ENCODE results near the gene PIGU. TPM values are rescaled to one million over a fixed set of nuclear protein-coding genes. Genes with fewer than 3 reads are reported as not detected.

The PIGU gene
- polyA plus RNA-seq, 1 of the 3 experiments (the other 2 are of a cell fraction), result 40.3 TPM

GRCh38 chr20:34543463-34544056, 133.3 kb downstream of the PIGU start (continued):
- no peak for TF ChIP-seq ZBTB33 (IDR thresholded peaks at IDR 0.05; ENCODE audit: borderline replicate concordance, low read depth)
- no peak for TF ChIP-seq YY1 (IDR thresholded peaks at IDR 0.05; ENCODE audit: low read depth)

GRCh38 chr20:34542439-34542838, 134.5 kb downstream of the PIGU start:
- no peaks in the 10 kb centered on the region for H3K79me2 ChIP-seq (ENCODE audit: insufficient read depth)
- POLR2A ChIA-PET, result no interaction called here
- WGBS (ENCODE audit: low lambda C conversion rate), result 97% methylated on average over 6 of the region's 6 CpGs

More at GRCh38 chr20:34542439-34542838, 134.5 kb downstream of the PIGU start:
- H3K4me1 ChIP-seq (ENCODE audit: control insufficient read depth in 1 of 2, insufficient read depth in 2 of 2, low read depth in 1 of 2, low read length in 1 of 2), result no peaks in the 10 kb centered on the region
- no peak overlapping the region for H3K4me2 ChIP-seq
- peaks cover 19 to 39% of the 10 kb centered on the region in 2 experiments for H3K36me3 ChIP-seq (replicated peaks in 1 of 2; ENCODE audit: control insufficient read depth in 1 of 2, insufficient read depth in 2 of 2, low read length in 1 of 2)
- peaks cover 8% of the 10 kb centered on the region for H3F3A ChIP-seq (replicated peaks; ENCODE audit: insufficient read depth)
- no peaks in the 10 kb centered on the region for H4K20me1 ChIP-seq (ENCODE audit: insufficient read depth)
- H3K9ac ChIP-seq, result no peak overlapping the region
- H3K9me3 ChIP-seq, result no peaks in the 10 kb centered on the region
- DNase-seq, result no peak
- H3K4me3 ChIP-seq (ENCODE audit: low read depth in 2 of 2, low read length in 1 of 2), result no peak overlapping the region
- no peak overlapping the region for H2AFZ ChIP-seq (ENCODE audit: low read depth)
- CTCF ChIA-PET, result no interaction called here
- H3K27ac ChIP-seq (ENCODE audit: low read depth in 2 of 2, low read length in 1 of 2), result no peak overlapping the region
- no peaks in the 10 kb centered on the region for H3K9me2 ChIP-seq
- no peak for TF ChIP-seq IRF3 (IDR thresholded peaks at IDR 0.05; ENCODE audit: low read depth, low read length)
- TF ChIP-seq MEF2A (IDR thresholded peaks at IDR 0.05; ENCODE audit: borderline replicate concordance, low read depth), result no peak
- no peak for TF ChIP-seq NFIC (IDR thresholded peaks at IDR 0.05; ENCODE audit: borderline replicate concordance)
- TF ChIP-seq NRF1 (IDR thresholded peaks at IDR 0.05; ENCODE audit: low read depth, low read length), result no peak
- TF ChIP-seq TEAD4 (IDR thresholded peaks at IDR 0.05; ENCODE audit: borderline replicate concordance, insufficient read depth), result no peak
- TF ChIP-seq SIN3A (IDR thresholded peaks at IDR 0.05; ENCODE audit: borderline replicate concordance, low read depth, low read length), result no peak
- TF ChIP-seq CHD2 (IDR thresholded peaks at IDR 0.05; ENCODE audit: low read length, partially characterized antibody), result no peak
- TF ChIP-seq USF1 (IDR thresholded peaks at IDR 0.05; ENCODE audit: borderline replicate concordance, low read depth), result no peak
- TF ChIP-seq CTCF (IDR thresholded peaks at IDR 0.05), result no peak
- no peak for TF ChIP-seq ELF1 (IDR thresholded peaks at IDR 0.05)
- no peak for TF ChIP-seq JUND (IDR thresholded peaks at IDR 0.05)
- no peak for TF ChIP-seq FOXJ3 (CRISPR knock-in tag; IDR thresholded peaks at IDR 0.05)
- no peaks in the 10 kb centered on the region for H3K27me3 ChIP-seq (ENCODE audit: insufficient read depth)
